GM19193 (cell line): Measurements from ENCODE around the gene TEX53.

Source experiments
- POLR2A ChIP-seq: IDR thresholded peaks from 4 replicates; pipeline ENCODE4 v1.6.1; 2011; ENCODE audit not compliant: insufficient read depth, insufficient read length; ENCODE audit errors: extremely low read depth

Gene TEX53

GRCh38 chr9:114657705-114658104, at the start of gene TEX53:
TEX53 (minus strand) TSS chr9:114657805; CDS start chr9:114657774, 31 bp downstream.
- TF ChIP-seq POLR2A, result no peak

DNA sequence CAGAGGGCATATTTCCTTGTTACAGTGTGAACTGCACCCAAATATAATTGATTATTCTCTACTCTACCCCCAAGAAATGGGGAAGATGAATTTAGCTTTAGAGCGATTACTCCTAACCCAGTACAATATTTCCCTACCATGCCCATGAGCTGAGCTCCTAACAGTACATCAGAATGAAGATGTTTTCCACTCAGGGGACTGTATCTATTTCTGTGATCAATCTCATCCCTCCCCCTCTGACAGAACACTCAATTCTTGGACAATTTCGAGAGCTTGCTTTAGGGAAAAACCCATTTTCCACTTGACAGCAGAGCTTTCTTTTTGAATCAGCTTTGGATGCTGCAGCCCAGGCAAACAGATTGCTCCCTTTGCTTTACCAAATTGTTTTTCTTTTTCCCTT, 49.1 kb upstream of the TEX53 start:
- no peak for TF ChIP-seq POLR2A

DNA sequence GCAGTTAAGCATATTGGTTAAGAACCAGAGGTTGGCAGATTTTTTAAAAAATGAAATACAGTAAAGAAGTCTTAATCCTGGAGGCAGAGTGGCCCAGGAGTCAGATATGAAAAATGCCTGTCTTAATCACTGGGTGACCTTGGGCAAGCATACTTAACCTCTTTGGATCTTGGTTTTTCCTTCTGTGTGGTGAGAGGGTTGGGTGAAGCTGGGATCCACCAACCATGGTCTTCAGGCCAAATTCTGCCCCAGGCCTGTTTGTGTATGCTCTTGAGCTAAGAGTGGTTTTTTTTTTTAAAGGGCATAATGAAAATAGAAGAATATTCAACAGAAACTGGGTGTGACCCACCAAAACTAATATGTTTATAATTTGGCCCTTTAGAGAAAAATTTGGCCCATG, 44.4 kb upstream of the TEX53 start:
- TF ChIP-seq POLR2A, result no peak

DNA sequence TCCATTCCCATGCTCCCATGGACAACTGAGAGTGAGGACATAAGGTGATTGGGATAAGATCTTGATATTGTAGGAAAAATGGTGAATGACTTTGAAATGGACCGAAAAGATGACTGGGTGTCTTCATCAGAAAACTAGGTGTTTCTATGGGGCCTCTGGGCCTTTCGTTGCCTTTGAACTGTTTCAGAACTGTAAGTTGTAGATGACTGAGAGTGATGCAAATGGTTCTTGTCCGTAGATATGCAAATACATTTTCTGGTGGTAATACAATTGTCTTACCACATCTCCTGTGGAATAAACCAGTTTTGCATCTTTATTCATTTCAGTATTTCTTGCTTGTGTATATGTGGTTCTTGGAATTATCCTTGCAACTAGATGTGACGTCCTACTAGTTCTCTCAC, 40.3 kb upstream of the TEX53 start:
- no peak for TF ChIP-seq POLR2A

GRCh38 chr9:114696814-114697544, 39.4 kb upstream of the TEX53 start:
- no peak for TF ChIP-seq POLR2A

DNA sequence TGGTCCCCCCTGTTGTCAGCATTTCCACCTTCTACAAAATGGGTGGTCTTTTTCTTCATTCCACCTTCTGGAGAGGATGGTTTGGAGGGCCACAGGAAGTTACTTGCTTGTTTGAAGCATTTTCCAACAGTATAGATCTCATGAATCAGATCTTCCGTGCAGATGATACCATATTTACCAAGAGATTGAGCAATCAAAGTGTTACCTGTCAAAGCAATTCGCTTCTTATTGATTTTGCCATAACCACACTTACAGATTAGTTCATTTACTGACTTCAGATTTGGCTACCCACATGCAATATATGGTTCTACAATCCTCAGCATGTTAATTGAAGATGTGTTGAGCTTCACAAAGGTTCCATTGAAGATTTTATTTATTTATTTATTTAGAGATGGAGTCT, 38.3 kb upstream of the TEX53 start:
- no peak for TF ChIP-seq POLR2A

DNA sequence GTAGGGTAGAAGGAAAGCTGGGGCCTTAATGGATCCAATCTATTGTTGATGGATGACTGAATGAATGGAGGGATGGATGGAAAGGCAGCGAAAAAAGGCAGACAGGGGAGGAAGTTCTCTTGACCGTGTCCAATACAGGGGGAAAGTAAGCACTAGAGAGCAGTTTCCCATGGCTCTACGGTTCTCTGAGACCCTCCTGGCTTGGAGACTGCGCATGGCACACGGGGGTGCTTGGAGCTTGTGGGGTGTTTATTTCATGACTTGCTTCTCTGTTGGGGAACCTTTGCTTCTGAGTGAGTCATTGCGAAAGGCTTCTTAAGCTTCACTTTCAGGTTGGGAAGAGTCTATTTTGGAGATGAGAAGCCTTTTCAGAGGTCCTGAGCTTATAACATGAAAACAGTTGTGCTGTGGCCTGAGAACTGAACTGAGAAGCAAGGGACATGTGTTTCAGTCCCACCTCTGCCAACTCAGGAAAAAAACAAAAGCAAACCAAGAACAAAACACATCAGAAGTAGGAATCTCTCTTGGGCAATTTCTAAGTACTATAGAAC, 37.2 kb upstream of the TEX53 start:
- no peak for TF ChIP-seq POLR2A

DNA sequence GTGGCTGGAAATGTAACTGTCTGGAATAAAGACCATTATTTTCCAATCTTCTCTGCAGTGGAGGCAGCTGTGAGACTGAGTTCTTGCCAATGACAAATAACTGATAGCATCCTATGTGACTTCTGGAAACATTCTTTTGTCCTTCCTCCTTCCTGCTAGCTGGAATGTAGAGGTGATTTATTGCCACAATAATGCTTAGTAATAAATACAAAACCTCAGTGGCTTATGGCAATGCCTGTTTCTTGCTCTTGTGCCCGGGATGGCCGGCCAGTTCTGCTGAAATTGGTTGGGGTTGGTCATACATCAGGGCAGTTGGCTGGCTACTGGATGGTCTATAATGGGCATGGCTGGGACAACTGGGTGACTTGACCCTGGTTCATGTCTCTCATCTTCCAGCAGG, 36.5 kb upstream of the TEX53 start:
- TF ChIP-seq POLR2A, result no peak

DNA sequence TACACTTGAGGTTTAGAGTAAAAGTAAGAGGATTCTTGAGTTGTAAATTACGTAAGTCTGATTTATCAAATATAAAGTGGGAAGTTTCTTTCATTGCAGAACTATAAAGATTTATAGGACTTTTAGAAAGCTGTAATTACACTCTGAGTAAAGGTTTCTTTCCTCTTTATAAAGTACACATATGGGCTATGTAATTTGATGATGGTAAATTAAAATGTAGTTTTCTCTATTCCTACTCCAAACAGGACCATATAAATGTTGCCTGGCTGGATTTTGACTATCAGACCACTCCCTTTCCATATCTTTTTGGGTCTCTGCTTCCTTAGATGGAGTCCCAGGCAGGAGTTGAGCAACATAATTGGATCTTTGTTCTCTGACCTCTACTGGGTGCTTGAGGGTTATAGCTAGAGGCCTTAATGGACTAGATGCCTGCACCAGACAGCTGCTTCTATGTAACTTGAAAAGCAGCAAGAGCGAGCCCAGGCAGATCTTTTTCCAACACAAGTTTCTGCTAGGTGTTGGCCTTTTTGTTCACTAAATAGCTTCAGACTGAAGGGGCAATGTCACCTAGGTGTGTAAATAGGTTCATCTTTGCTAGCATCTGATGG, 35.7 kb upstream of the TEX53 start:
- no peak for TF ChIP-seq POLR2A

GRCh38 chr9:114691956-114692295, 34.3 kb upstream of the TEX53 start:
- TF ChIP-seq POLR2A, result no peak

- no peak for TF ChIP-seq POLR2A
Measured at GRCh38 chr9:114691046-114691955, 33.7 kb upstream of the TEX53 start.

- TF ChIP-seq POLR2A, result no peak
Measured at GRCh38 chr9:114690308-114690707, 32.7 kb upstream of the TEX53 start.

- TF ChIP-seq POLR2A, result no peak
Measured at GRCh38 chr9:114689813-114690212, 32.2 kb upstream of the TEX53 start.

GRCh38 chr9:114688909-114689610, 31.5 kb upstream of the TEX53 start:
- no peak for TF ChIP-seq POLR2A

- no peak for TF ChIP-seq POLR2A
Measured at GRCh38 chr9:114688379-114688778, 30.8 kb upstream of the TEX53 start.
